ENCODE results near the gene CAMSAP2.

The CAMSAP2 gene

DNA sequence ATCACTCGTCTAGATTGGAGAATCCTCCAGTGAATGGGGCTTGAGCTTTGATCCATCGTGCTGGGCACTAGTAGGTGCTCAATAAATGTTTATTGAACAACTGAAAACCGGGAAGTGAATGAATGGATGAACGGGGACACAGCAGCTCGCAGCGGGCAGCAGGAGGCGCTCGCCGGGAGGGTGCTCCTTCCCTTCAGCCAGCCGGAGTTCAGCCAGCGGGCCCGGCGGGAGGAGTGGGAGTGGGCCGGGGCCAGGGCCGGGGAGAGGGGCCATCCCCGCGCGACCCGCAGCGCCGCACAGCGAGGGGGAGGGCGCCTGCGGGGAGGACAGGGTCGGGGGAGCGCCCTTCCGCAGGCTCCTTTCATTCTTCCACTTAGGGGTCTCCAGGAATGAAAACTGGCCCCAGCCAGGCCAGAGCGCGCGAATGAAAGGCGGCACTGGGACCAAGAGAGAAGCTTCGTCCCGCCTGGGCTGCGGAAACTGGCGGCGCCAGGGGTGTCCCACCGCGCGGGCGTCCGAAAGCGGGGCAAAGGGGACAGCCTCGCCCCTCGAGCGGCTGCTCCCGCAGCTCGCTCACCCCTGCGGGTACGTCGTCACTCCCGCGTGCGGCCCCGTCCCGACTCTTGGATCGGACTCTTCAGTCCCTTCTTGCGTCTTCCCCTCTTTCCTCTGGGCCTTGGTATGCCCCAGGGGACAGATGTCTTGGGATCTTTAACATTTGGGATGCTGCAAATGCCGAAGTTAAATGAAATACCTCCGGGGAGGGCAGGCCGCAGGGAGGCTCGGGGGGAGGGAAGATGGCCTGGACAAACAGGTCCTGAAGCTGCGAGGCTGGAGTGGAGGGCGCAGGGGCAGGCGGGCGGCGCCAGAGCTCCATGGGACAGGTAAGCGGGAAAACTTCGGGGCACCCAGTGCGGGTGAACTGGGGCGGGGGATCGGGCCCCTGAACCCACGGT lies 152.4 kb downstream of the CAMSAP2 start:
- no peak for DNase-seq (ENCODE audit: low read depth, low spot score)
- H3K4me3 ChIP-seq (ENCODE audit: low read length) = no peak overlapping the region

GRCh38 chr1:200891774-200892157 lies 153.1 kb downstream of the CAMSAP2 start:
- DNase-seq (ENCODE audit: low read depth, low spot score) = no peak
- no peak overlapping the region for H3K4me3 ChIP-seq (ENCODE audit: low read length)

DNA sequence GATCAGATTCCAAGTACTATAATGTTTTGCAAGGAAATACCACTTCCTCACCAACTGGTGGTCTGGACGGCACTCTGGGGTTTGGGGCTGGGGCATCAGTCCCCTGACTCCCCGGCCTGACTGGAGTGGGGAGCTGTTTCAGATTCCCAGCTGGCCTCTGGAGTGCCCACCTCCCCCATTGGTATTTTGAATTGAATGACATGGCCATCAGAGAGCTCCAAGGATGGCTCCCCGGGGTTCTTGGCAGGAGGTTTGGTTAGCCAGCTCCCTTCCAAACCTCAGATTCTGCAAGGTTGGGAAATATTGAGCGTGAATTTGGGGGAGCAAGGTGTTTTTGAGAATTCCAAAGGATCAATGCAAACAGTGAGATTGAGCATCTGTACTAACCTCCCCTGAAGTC lies 153.9 kb downstream of the CAMSAP2 start:
- no peak overlapping the region for H3K4me3 ChIP-seq (ENCODE audit: low read length)
- DNase-seq (ENCODE audit: low read depth, low spot score) = no peak

DNA sequence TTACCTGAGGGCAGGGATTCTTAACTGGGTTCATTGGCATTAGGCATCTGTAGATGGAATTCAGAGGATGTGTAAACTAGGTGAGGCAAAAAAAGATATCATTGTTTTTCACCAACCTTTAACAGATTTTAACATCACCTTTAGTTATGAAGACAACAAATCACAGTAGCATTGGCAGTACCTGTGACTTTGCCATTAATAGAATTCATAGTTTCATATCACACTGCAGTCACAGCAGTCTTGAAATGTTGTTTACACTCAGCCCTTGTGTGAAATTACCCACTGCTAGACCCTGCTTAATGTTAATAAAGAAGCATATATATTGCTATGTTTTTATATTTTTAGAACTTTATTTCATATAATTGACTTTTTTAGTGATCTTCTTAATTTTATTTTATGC lies 154.3 kb downstream of the CAMSAP2 start:
- DNase-seq (ENCODE audit: low read depth, low spot score) = no peak
- H3K4me3 ChIP-seq (ENCODE audit: low read length) = no peak overlapping the region

- no peak for DNase-seq (ENCODE audit: low read depth, low spot score)
- H3K4me3 ChIP-seq (ENCODE audit: low read length) = no peak overlapping the region
These were observed 154.8 kb downstream of the CAMSAP2 start for GRCh38 chr1:200893411-200893901.

DNA sequence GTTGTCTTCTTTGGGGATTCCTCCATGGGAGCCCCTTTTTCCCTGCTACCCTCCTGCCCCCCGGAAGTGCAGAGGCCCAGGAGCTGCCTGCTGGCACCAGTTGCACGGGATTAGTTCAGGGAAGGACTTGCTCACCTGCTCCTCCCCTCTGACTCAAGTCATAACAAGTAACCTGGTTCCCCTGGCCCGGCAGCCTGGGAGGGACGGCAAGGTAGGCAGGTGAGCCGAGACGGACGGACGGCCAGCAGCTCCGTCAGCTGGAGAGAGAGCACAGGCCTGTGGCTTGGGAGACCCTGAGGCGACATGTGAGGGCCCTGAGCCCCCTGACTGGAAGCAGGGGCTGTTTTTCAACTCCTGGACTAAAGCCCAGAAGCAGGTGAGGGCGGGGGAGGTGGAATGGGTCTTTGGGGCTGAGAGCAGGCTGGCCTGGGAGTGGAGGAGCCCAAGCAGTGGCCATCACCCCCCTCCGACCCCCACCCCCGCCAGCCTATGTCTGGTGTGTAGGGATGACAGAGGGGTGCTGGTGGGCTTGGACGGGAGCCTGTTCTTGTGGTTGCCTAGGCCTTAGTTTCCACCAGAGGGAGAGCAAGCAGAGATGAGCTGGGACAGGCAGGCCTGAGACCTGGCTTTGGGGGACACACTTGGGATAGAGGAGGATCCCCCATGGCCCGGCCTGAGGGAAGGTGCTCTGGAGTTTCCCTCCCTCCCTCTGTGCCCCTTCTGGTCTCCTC lies 156.2 kb downstream of the CAMSAP2 start, which contains the start of gene INAVA:
TSS of gene INAVA (plus strand) at position 189 of the 731 bp plus-strand sequence. CDS start 3,501 bp downstream, outside the sequence.
- no peak within 1 kb of the TSS for H3K4me3 ChIP-seq (ENCODE audit: low read length)
- no peak for DNase-seq (ENCODE audit: low read depth, low spot score)

DNA sequence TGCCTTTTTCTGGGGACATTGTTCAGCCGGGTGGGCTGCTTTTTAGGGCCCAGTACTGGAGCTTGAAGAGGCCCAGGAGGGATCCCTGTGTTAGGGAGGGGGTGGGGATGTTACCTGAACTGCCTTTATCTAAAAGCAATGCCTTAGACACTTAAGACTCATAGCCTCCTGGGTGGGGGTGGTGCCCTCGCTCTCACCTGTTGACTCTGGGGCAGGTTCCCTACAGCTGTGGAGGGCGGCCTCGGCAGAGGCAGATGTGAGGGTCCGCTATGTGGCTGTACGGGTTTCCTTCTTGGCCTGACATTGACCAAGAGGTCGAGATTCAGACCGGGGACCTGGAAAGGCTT lies 156.7 kb downstream of the CAMSAP2 start:
- no peak overlapping the region for H3K4me3 ChIP-seq (ENCODE audit: low read length)
- no peak for DNase-seq (ENCODE audit: low read depth, low spot score)

DNA sequence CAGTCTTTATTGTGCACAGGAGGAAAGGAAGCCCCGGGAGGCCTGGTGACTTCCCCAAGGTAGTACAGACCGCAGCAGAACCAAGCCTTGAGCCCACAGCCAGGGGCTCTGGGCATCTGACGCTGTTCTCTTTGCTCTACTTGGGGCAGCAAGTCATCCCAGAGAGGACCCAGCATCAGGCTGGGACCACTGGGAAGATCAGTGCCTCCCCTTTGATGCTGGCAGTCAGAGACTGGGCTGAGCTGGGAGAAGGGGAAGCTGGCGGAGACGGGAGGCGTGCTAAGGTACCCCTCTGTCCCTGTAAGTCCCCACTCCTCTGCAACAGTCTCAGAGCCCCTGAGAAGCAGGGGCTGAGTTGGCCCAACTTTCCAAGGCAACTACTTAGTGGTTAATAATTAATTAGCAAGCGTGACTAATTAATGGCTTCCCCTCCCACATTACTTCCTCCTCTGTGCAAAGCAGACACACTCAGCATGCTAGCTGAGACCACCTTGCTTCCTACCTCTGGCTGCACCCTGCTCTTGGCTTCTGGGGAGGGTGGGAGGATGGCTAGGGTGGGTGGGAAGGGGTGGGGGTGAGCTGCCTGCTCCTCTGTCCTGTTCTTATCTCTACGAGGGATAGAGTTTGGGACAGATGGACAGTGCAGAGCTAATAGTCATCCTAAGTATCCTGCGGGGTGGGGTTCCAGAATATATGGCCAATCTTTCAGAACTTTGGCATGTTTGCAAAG lies 157.3 kb downstream of the CAMSAP2 start:
- H3K4me3 ChIP-seq (ENCODE audit: low read length) = no peak overlapping the region

DNA sequence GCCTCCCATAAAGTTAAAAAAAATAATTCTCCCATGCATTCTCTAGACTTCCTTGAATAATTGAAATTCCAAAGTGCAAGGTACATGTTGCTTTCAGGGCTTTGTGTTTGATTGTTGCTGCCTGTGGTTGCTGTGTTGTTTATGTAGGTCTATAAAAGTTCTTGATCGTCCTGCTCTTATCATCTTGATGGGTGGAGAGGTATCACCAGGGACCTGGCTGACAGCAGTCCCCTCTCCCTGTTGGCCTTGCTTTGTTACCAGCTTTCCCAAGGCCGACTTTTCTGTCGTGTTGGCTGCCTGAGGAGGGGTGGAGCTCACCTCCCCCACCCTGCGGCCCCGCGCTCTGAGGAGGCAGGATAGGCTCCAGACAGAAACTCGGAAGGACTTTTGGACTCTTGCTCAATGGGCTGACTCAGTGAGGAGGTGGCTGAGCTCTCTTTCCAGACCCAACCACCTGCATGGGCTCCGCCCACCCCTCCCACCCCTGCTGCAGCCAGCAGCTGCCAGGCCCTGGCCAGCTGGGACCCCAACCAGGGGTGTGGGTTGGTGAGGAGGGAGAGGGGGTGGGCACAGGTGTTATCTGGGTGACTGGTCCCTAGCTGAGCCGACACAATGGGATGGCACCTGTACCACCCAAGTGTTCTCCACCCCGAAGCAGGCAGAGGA lies 158.0 kb downstream of the CAMSAP2 start:
- no peak overlapping the region for H3K4me3 ChIP-seq (ENCODE audit: low read length)
- DNase-seq (ENCODE audit: low read depth, low spot score) = no peak

More for the DNA sequence above, 157.3 kb downstream of the CAMSAP2 start:
- no peak for DNase-seq (ENCODE audit: low read depth, low spot score)

DNA sequence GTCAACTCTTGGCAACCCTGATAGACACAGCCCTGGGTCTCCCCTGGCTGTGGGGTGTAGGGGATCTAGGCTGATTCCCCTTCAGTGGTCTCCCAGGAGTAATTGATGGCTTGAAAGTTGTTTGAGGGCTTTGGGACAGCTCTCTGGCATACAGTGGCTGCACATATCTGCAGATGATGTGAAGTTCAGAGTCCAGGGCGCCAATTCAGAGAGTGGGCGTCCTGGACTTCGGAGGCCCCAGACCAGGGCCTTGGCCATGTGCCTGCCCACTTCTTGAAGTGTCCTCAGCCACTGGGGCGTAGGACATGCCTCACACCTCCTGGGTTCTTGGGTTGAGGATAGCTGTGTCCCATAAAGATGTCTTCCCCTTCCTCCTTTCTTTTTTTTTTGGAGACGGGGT lies 158.6 kb downstream of the CAMSAP2 start:
- no peak for DNase-seq (ENCODE audit: low read depth, low spot score)
- no peak overlapping the region for H3K4me3 ChIP-seq (ENCODE audit: low read length)

DNA sequence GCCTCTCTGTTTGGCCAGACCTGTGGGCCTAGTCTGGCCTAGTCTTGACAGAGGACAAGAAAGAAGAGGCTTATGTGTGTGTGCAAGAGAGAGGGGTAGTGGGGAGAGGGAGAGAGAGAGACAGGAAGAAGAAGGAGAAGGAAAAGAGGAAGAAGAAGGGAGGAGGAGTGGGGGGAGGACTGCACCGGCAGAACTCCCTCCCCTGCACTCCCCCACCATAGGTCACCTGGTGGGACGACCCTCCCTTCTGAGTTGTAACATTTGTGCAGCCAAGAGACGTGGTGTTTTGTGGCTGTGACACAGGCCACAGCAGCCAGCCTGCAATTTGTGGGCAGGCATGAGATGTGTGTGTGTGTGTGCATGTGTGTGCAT lies 160.3 kb downstream of the CAMSAP2 start:
- DNase-seq (ENCODE audit: low read depth, low spot score) = no peak
- no peak overlapping the region for H3K4me3 ChIP-seq (ENCODE audit: low read length)

DNA sequence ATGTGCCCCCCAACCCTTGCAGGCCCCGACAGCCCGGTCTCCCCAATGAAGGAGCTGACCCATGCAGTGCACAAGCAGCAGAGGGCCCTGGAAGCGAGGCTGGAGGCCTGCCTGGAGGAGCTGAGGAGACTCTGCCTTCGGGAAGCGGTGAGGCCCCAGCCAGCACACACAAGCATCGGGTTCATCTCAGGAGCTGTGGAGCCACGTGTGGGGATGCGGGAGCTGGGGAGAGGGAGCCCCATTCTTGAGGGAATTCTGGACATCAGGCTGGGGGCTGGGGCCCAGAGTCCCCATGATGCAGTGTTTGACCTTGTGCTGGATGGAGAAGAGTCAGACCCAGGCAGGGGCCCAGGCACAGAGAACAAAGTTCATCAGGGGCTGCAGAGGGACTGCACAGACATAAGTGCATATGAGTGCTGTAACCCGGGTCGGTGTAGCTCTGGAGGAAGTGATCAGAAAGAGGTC lies 160.8 kb downstream of the CAMSAP2 start:
- no peak overlapping the region for H3K4me3 ChIP-seq (ENCODE audit: low read length)
- no peak for DNase-seq (ENCODE audit: low read depth, low spot score)

GRCh38 chr1:200899954-200900867 lies 161.5 kb downstream of the CAMSAP2 start:
- no peak for DNase-seq (ENCODE audit: low read depth, low spot score)
- no peak overlapping the region for H3K4me3 ChIP-seq (ENCODE audit: low read length)

DNA sequence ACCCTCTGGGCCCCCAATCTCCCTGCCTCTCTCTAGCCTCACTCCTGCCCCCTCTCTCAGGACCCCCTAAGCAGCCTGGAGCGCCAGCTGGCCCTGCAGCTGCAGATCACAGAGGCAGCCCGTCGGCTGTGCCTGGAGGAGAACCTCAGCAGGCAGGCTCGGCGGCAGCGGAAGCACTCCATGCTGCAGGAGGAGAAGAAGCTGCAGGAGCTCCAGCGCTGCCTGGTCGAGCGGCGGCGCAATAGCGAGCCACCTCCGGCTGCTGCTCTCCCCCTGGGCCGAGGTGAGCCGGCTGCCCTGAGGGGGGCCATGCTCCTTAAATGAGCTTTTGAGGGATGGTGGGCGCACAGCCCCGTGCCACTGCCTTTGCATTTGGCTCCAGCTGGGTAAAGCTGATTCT lies 162.2 kb downstream of the CAMSAP2 start:
- no peak overlapping the region for H3K4me3 ChIP-seq (ENCODE audit: low read length)
- DNase-seq (ENCODE audit: low read depth, low spot score) = no peak

- DNase-seq (ENCODE audit: low read depth, low spot score) = no peak
- H3K4me3 ChIP-seq (ENCODE audit: low read length) = no peak overlapping the region
These were observed 162.7 kb downstream of the CAMSAP2 start for GRCh38 chr1:200901350-200901749.

DNA sequence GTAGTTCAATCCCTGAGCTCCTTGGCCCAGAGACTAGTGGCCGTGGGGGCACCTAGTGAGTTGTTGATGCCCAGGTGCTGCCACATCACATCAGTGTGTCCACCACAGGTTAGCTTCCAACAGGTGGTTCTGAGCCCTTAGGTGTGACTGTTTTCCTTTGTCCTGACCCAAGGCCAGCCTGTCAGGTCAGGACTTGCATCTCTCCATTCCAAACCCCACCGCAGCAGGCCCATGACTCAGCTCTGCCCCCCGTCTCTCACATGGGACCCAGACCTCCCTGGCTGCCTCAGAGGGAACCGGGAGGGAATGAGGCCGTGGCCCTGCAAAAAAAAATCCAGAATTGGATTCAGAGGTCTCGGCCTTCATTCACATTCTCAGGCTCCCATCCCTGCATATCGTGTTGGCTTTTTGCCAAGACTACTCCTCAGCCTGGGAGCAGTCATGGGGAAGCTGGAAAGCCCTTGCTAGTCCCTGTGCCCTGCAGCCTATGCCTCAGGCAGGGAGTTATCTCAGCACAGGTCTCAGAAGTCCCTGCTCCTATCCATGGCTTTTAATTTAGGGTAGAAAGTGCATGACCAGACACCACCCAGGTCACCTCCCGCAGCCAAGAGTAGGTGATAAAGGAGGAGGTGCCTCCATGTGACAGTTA lies 163.2 kb downstream of the CAMSAP2 start:
- no peak for DNase-seq (ENCODE audit: low read depth, low spot score)
- no peak overlapping the region for H3K4me3 ChIP-seq (ENCODE audit: low read length)

DNA sequence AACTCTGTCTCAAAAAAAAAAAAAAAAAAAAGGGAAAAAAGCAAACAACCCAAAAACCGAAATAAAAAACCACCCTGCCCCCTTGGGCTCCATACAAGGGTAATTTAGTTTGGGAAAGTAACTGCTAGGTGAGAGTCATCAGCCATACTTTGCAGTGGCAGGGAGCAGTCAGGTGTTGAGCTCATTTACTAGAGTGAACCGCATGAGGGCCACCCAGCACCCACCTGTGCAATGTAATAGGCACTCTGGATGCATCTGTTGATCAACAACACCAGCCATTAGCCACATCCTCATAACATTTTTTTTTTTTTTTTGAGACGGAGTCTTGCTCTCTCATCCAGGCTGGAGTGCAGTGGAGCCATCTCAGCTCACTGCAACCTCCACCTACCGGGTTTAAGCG lies 165.1 kb downstream of the CAMSAP2 start:
- H3K4me3 ChIP-seq (ENCODE audit: low read length) = no peak overlapping the region
- DNase-seq (ENCODE audit: low read depth, low spot score) = peak; percentile 66

GRCh38 chr1:200904772-200905171 lies 166.1 kb downstream of the CAMSAP2 start:
- H3K4me3 ChIP-seq (ENCODE audit: low read length) = no peak overlapping the region
- DNase-seq (ENCODE audit: low read depth, low spot score) = no peak

Measured in Jurkat, Clone E6-1 (cell line).